ENCODE measurements around the gene CAGE1. TPM values are rescaled to one million over a fixed set of nuclear protein-coding genes. Genes with fewer than 3 reads are reported as not detected.
A peak's percentile ranks its signal among the peaks of the same experiment; 100 is the strongest.

Gene CAGE1
- total RNA-seq, 2 donors from 2014 or later, result 0.16 to 0.30 TPM

DNA sequence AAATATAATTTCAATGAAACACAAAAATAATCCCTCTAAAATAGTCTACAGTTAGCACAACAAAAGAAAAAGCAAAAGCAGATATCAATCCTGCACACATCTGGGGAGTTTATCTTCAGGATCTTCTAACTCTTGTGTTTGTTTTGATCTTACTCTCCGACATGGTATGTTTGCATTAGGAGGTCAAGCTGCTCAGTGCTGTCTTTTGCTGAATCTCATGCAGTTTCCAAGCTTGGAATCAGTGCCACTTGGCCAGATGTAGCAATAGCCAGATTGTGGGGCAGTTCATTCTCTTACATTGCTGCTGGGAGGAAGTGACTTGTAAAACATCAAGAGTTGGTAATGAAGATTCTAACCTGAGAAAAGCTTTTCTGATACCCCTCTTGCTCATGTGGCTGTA is 29.5 kb upstream of the CAGE1 start:
- H3K27ac Mint-ChIP-seq, result no peak overlapping the region
- no peaks in the 10 kb centered on the region for H3K9me3 Mint-ChIP-seq
- no peak for ATAC-seq (replicated peaks)
- H3K4me3 Mint-ChIP-seq, result no peak overlapping the region
- H3K36me3 Mint-ChIP-seq (ENCODE audit: low read depth), result peaks cover 61% of the 10 kb centered on the region
- H3K27me3 Mint-ChIP-seq, result no peaks in the 10 kb centered on the region
- H3K4me1 Mint-ChIP-seq, result no peaks in the 10 kb centered on the region

GRCh38 chr6:7418238-7418905 is 28.8 kb upstream of the CAGE1 start:
- H3K27ac Mint-ChIP-seq, result no peak overlapping the region
- no peaks in the 10 kb centered on the region for H3K4me1 Mint-ChIP-seq
- H3K36me3 Mint-ChIP-seq (ENCODE audit: low read depth), result peaks cover 68% of the 10 kb centered on the region
- no peak for ATAC-seq (replicated peaks)
- no peak overlapping the region for H3K4me3 Mint-ChIP-seq
- H3K27me3 Mint-ChIP-seq, result no peaks in the 10 kb centered on the region
- no peaks in the 10 kb centered on the region for H3K9me3 Mint-ChIP-seq

DNA sequence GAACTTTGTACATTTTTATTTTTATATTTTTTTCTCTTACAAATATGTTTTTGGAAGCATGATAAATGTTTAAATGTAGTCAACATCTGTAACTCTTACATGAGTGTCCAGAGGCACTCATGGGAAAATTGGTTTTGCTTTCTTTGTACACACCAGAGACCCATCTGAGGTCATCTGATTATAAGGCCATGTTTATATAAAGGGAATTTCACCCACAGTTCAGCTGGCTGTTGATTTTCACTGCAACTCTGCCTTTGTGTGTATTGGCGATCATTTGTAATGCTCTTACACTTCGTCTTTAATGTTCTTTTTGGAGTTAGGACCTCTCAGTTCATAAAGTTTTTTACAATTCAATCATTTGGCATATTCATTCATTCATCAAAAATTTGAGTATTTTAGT is 28.1 kb upstream of the CAGE1 start:
- Mint-ChIP-seq H3K27me3 (no peaks in the 10 kb centered on the region), H3K27ac (no peak overlapping the region), H3K36me3 (ENCODE audit: low read depth) (peaks cover 75% of the 10 kb centered on the region), H3K4me1 (no peaks in the 10 kb centered on the region), H3K4me3 (no peak overlapping the region), H3K9me3 (no peaks in the 10 kb centered on the region)
- no peak for ATAC-seq (replicated peaks)

- ATAC-seq (replicated peaks), result no peak
- peaks cover 100% of the 10 kb centered on the region for H3K36me3 Mint-ChIP-seq (ENCODE audit: low read depth)
- H3K9me3 Mint-ChIP-seq, result no peaks in the 10 kb centered on the region
- H3K27me3 Mint-ChIP-seq, result no peaks in the 10 kb centered on the region
- no peak overlapping the region for H3K27ac Mint-ChIP-seq
- H3K4me1 Mint-ChIP-seq, result no peaks in the 10 kb centered on the region
- H3K4me3 Mint-ChIP-seq, result no peak overlapping the region
Observed at GRCh38 chr6:7414811-7415210, 25.3 kb upstream of the CAGE1 start.

- Mint-ChIP-seq H3K4me1 (no peaks in the 10 kb centered on the region), H3K27ac (no peak overlapping the region), H3K27me3 (no peaks in the 10 kb centered on the region), H3K9me3 (no peaks in the 10 kb centered on the region), H3K36me3 (ENCODE audit: low read depth) (peaks cover 100% of the 10 kb centered on the region), H3K4me3 (no peak overlapping the region)
- ATAC-seq (replicated peaks), result no peak
Observed at GRCh38 chr6:7413151-7413823, 23.7 kb upstream of the CAGE1 start.

GRCh38 chr6:7411328-7411727 is 21.8 kb upstream of the CAGE1 start:
- Mint-ChIP-seq H3K4me3 (no peak overlapping the region), H3K27ac (peak overlapping the region; percentile 54), H3K4me1 (no peaks in the 10 kb centered on the region), H3K27me3 (no peaks in the 10 kb centered on the region), H3K36me3 (ENCODE audit: low read depth) (peaks cover 100% of the 10 kb centered on the region), H3K9me3 (no peaks in the 10 kb centered on the region)
- ATAC-seq (replicated peaks), result no peak

GRCh38 chr6:7410851-7411250 is 21.3 kb upstream of the CAGE1 start:
- Mint-ChIP-seq H3K27ac (peak overlapping the region; percentile 54), H3K27me3 (no peaks in the 10 kb centered on the region), H3K36me3 (ENCODE audit: low read depth) (peaks cover 100% of the 10 kb centered on the region), H3K4me1 (no peaks in the 10 kb centered on the region), H3K4me3 (no peak overlapping the region), H3K9me3 (no peaks in the 10 kb centered on the region)
- no peak for ATAC-seq (replicated peaks)

DNA sequence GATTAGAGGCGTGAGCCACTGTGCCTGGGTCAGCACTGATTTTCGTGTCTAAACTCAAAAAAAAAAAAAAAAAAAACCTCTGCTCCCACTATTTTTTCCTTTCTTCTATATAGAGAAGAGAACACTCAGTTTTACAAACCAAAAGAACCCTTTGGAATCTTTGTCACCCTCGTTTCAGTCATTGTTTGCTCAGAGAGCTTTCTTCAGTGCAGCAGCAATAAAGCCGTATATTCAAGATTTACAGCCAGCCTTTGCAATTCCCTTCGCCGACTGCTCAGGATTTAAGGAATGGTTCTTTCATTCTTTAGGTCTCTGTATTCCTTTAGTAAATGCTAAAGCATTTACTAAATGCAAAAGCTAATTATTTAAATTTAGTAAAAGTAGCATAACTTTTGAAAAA is 20.2 kb upstream of the CAGE1 start:
- Mint-ChIP-seq H3K36me3 (ENCODE audit: low read depth) (peaks cover 100% of the 10 kb centered on the region), H3K4me1 (no peaks in the 10 kb centered on the region), H3K27ac (no peak overlapping the region), H3K9me3 (no peaks in the 10 kb centered on the region), H3K27me3 (no peaks in the 10 kb centered on the region), H3K4me3 (no peak overlapping the region)
- ATAC-seq (replicated peaks), result no peak

- no peaks in the 10 kb centered on the region for H3K4me1 Mint-ChIP-seq
- H3K9me3 Mint-ChIP-seq, result no peaks in the 10 kb centered on the region
- H3K36me3 Mint-ChIP-seq (ENCODE audit: low read depth), result peaks cover 100% of the 10 kb centered on the region
- H3K27ac Mint-ChIP-seq, result no peak overlapping the region
- H3K4me3 Mint-ChIP-seq, result no peak overlapping the region
- no peak for ATAC-seq (replicated peaks)
- no peaks in the 10 kb centered on the region for H3K27me3 Mint-ChIP-seq
Observed at GRCh38 chr6:7406743-7407142, 17.2 kb upstream of the CAGE1 start.

DNA sequence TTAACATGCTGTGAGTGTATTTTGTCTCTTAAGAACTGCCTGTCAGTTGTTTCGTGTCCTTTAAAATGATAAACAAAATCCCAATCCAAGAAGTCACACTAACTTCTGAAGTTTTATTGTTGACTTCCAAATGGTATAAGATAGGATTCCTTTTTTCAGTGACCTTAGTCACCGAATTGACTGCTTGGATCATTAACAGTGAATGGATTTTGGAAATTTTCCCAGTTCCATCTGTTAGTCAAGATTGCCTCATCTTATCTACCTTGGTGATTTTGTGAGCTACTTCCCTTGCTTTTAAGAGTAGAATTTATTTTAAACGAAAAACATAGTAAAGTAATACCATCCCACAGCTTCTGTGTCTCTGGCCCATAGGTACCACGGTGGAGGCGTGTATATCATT is 15.0 kb upstream of the CAGE1 start:
- Mint-ChIP-seq H3K27me3 (no peaks in the 10 kb centered on the region), H3K4me1 (no peaks in the 10 kb centered on the region), H3K36me3 (ENCODE audit: low read depth) (peaks cover 100% of the 10 kb centered on the region), H3K27ac (no peak overlapping the region), H3K4me3 (no peak overlapping the region), H3K9me3 (no peaks in the 10 kb centered on the region)
- no peak for ATAC-seq (replicated peaks)

GRCh38 chr6:7402716-7403115 is 13.2 kb upstream of the CAGE1 start:
- H3K27me3 Mint-ChIP-seq, result no peaks in the 10 kb centered on the region
- H3K4me3 Mint-ChIP-seq, result no peak overlapping the region
- no peak for ATAC-seq (replicated peaks)
- H3K36me3 Mint-ChIP-seq (ENCODE audit: low read depth), result peaks cover 100% of the 10 kb centered on the region
- H3K27ac Mint-ChIP-seq, result no peak overlapping the region
- no peaks in the 10 kb centered on the region for H3K9me3 Mint-ChIP-seq
- no peaks in the 10 kb centered on the region for H3K4me1 Mint-ChIP-seq

- Mint-ChIP-seq H3K4me1 (no peaks in the 10 kb centered on the region), H3K27ac (peak overlapping the region; percentile 4), H3K27me3 (no peaks in the 10 kb centered on the region), H3K9me3 (no peaks in the 10 kb centered on the region), H3K36me3 (ENCODE audit: low read depth) (peaks cover 99% of the 10 kb centered on the region), H3K4me3 (no peak overlapping the region)
- ATAC-seq (replicated peaks), result no peak
Observed at GRCh38 chr6:7401075-7401474, 11.5 kb upstream of the CAGE1 start.

- no peak overlapping the region for H3K27ac Mint-ChIP-seq
- H3K9me3 Mint-ChIP-seq, result no peaks in the 10 kb centered on the region
- H3K4me3 Mint-ChIP-seq, result peak overlapping the region; percentile 85
- peaks cover 70% of the 10 kb centered on the region for H3K36me3 Mint-ChIP-seq (ENCODE audit: low read depth)
- no peak for ATAC-seq (replicated peaks)
- peaks cover 25% of the 10 kb centered on the region for H3K4me1 Mint-ChIP-seq
- H3K27me3 Mint-ChIP-seq, result no peaks in the 10 kb centered on the region
Observed at GRCh38 chr6:7392402-7392801, 2.9 kb upstream of the CAGE1 start.

DNA sequence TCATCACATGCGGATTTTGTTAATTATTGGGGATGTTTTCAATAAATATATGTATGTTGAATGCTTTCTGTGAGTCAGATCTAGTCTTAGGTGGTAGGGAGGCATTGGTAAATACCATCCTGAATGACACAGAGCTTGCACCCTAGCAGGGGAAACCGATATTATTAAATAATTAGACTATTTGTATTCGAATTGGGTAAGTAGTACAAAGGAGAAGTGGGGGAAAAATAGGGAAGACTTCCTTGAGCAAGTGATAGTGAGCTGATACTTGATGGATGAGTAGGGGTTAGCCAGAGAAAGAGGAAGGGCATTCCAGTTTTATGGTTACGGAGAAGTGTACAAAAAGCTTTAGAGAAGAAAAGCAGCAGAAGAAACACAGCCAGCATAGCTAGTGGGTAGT is 1.6 kb upstream of the CAGE1 start:
- peak overlapping the region; percentile 85 for H3K4me3 Mint-ChIP-seq
- no peak for ATAC-seq (replicated peaks)
- H3K27me3 Mint-ChIP-seq, result no peaks in the 10 kb centered on the region
- H3K36me3 Mint-ChIP-seq (ENCODE audit: low read depth), result peaks cover 59% of the 10 kb centered on the region
- no peaks in the 10 kb centered on the region for H3K9me3 Mint-ChIP-seq
- peaks cover 25% of the 10 kb centered on the region for H3K4me1 Mint-ChIP-seq
- H3K27ac Mint-ChIP-seq, result peak overlapping the region; percentile 77

DNA sequence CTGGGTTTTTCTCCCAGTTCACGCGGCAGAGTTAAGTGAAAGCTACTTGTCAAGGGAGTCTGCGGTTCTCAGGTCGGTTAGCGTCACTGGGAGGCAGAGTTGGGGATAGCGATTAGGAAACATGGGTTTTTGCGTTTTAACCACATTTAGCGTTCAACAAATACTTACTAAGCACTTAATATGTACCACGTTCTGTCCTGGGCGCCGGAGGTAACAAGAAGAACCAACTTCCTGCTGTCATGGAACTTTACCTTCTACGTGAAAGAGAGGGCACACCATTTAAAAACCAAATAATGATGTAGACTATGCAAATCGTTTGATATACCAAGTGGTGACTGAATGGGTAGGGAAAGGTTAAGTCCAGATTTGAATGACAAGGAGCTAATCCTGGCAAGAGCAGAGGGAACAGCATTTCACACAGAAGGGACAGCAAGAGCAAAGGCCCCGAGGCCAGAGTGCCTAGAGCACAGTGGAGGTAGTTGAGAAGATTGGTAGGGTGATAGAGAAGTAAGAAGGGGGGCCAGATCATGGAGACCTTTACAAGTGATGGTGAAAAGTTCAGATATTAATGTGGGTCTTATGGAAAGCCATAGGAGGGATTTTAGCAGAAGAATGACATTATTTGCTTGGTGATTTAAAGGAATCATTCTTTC is 810 bp upstream of the CAGE1 start:
- ATAC-seq (replicated peaks), result peak; percentile 5
- Mint-ChIP-seq H3K27ac (peak overlapping the region; percentile 77), H3K27me3 (no peaks in the 10 kb centered on the region), H3K4me1 (peaks cover 25% of the 10 kb centered on the region), H3K9me3 (no peaks in the 10 kb centered on the region), H3K36me3 (ENCODE audit: low read depth) (peaks cover 51% of the 10 kb centered on the region), H3K4me3 (peak overlapping the region; percentile 85)

Measured in activated T-helper 17 cell treated with anti-CD3 and anti-CD28 coated beads, Interleukin-2, amount 50 U/mL, for 72 hours (primary cell).